Bronchial epithelial cell (primary cell): ENCODE data around the gene NDUFV1. TPM values are rescaled to one million over a fixed set of nuclear protein-coding genes. Genes with fewer than 3 reads are reported as not detected.
A peak's percentile ranks its signal among the peaks of the same experiment; 100 is the strongest.
"Not testable (repeated sequence)": the region's sequence is repeated elsewhere in the genome, so short reads cannot be mapped to it uniquely, and the experiment has no call there.

Experiments
- DNase-seq: peaks from one replicate; pipeline ENCODE4 v3.0.0-alpha.2; 2010; ENCODE audit warnings: low read depth
- FAIRE-seq: peaks from 2 replicates; lab custom pipeline; 2011; peaks lifted over from hg19 to GRCh38; lab: Jason Lieb, UNC
- H3K27me3 ChIP-seq: 2 replicates; pipeline ENCODE4 v1.5.1; 2011; ENCODE audit warnings: low read length; ENCODE audit not compliant: control insufficient read depth, insufficient read depth
- H3K36me3 ChIP-seq: 2 replicates; pipeline ENCODE4 v1.5.1; 2011; ENCODE audit warnings: low read length; ENCODE audit not compliant: control insufficient read depth, insufficient read depth
- H3K4me3 ChIP-seq: 2 replicates; pipeline ENCODE4 v1.5.1; 2011; ENCODE audit warnings: mild to moderate bottlenecking, low read depth, low read length, control low read depth
- CTCF ChIP-seq: IDR thresholded peaks from 2 replicates; pipeline ENCODE4 v1.5.1; 2011; ENCODE audit warnings: mild to moderate bottlenecking, moderate library complexity, low read length, control low read depth, inconsistent platforms; ENCODE audit not compliant: insufficient read depth, severe bottlenecking
- total RNA-seq: library from RNA; depleted of rRNA; stranded (reverse); fragments of >200 nt; gene quantifications from 2 replicates; pipeline ENCODE4 v1.2.1, GENCODE V29; 2014

Gene NDUFV1
- total RNA-seq, 1 donor from 2014 or later: 252 TPM

- FAIRE-seq: no peak
- TF ChIP-seq CTCF: no peak
- Histone ChIP-seq H3K27me3 (no peaks in the 10 kb centered on the region), H3K36me3 (no peaks in the 10 kb centered on the region), H3K4me3 (no peak overlapping the region)
- peak; percentile 28 for DNase-seq
Measured at GRCh38 chr11:67592880-67593564, 13.7 kb upstream of the NDUFV1 start.

- Histone ChIP-seq H3K36me3 (no peaks in the 10 kb centered on the region), H3K4me3 (no peak overlapping the region), H3K27me3 (no peaks in the 10 kb centered on the region)
- FAIRE-seq: no peak
- no peak for TF ChIP-seq CTCF
- no peak for DNase-seq
Measured at GRCh38 chr11:67593565-67593905, 13.2 kb upstream of the NDUFV1 start.

- Histone ChIP-seq H3K36me3 (no peaks in the 10 kb centered on the region), H3K4me3 (no peak overlapping the region), H3K27me3 (no peaks in the 10 kb centered on the region)
- no peak for FAIRE-seq
- TF ChIP-seq CTCF: no peak
- DNase-seq: no peak
Measured at GRCh38 chr11:67594480-67594879, 12.3 kb upstream of the NDUFV1 start.

GRCh38 chr11:67596753-67597300, 9.9 kb upstream of the NDUFV1 start:
- DNase-seq (no peak), FAIRE-seq (no peak)
- TF ChIP-seq CTCF: no peak
- Histone ChIP-seq H3K36me3 (no peaks in the 10 kb centered on the region), H3K4me3 (no peak overlapping the region), H3K27me3 (no peaks in the 10 kb centered on the region)

GRCh38 chr11:67597458-67597857, 9.3 kb upstream of the NDUFV1 start:
- not testable (repeated sequence) for H3K4me3 ChIP-seq, FAIRE-seq, H3K27me3 ChIP-seq, H3K36me3 ChIP-seq, DNase-seq

- H3K4me3 ChIP-seq, DNase-seq: not testable (repeated sequence)
Measured at GRCh38 chr11:67597963-67598362, 8.8 kb upstream of the NDUFV1 start.

GRCh38 chr11:67599149-67599548, 7.6 kb upstream of the NDUFV1 start:
- Histone ChIP-seq H3K4me3 (no peak overlapping the region), H3K36me3 (no peaks in the 10 kb centered on the region), H3K27me3 (no peaks in the 10 kb centered on the region)
- no peak for TF ChIP-seq CTCF
- DNase-seq (no peak), FAIRE-seq (no peak)

More at GRCh38 chr11:67597963-67598362, 8.8 kb upstream of the NDUFV1 start:
- FAIRE-seq, H3K36me3 ChIP-seq, H3K27me3 ChIP-seq: not testable (repeated sequence)
